GM12875 (cell line): Measurements from ENCODE around the gene ZBTB25.

ENCODE experiments used
- H3K4me3 ChIP-seq: one replicate; pipeline ENCODE4 v1.5.1; 2011; ENCODE audit warnings: low read depth, low read length, control low read depth
- TF ChIP-seq, protein P1 (sequence below): IDR thresholded peaks from 2 replicates; pipeline ENCODE4 v1.5.1; 2011; ENCODE audit warnings: low read depth, mild to moderate bottlenecking, control low read depth, inconsistent platforms, low read length, moderate library complexity, borderline replicate concordance; ENCODE audit not compliant: insufficient read depth

ZBTB25 gene

DNA sequence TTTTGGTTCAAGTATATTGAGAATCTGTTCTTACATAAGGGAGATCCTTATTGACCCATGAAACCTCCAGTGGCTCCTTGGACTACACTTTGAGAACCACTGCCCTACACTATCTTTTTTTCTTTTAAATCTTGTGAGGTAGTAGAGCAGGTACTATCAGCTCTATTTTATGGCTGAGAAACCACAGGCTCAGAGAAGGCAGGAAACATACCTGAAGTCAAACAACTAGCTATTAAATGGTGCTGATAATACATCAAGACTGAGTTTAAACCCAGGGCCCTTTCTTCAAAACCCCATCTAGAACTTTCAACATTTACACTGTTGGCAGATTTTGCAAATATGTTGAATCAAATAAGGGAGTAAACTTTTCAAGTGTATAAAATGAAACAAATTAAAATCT, 6.9 kb downstream of the ZBTB25 start:
- TF ChIP-seq, protein P1, sequence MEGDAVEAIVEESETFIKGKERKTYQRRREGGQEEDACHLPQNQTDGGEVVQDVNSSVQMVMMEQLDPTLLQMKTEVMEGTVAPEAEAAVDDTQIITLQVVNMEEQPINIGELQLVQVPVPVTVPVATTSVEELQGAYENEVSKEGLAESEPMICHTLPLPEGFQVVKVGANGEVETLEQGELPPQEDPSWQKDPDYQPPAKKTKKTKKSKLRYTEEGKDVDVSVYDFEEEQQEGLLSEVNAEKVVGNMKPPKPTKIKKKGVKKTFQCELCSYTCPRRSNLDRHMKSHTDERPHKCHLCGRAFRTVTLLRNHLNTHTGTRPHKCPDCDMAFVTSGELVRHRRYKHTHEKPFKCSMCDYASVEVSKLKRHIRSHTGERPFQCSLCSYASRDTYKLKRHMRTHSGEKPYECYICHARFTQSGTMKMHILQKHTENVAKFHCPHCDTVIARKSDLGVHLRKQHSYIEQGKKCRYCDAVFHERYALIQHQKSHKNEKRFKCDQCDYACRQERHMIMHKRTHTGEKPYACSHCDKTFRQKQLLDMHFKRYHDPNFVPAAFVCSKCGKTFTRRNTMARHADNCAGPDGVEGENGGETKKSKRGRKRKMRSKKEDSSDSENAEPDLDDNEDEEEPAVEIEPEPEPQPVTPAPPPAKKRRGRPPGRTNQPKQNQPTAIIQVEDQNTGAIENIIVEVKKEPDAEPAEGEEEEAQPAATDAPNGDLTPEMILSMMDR: no peak

DNA sequence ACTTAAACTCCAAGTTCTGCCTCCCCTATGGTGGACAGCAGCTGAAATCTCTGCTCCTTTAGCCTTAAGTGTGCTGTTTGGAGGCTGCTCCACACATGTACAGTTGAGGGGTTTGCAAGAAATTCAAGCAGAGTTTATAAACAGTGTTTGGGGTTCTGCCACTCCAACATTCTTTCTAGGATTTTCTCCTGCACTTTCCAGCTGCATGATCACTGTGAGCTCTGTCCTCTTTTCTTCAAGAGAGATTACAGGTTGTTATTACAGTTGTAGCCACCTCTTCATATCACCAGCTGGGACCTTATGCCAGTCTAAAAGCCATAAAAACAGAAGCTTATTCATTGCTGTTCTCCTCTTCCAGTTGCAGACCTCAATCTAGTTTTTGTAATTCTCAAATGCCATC, 8.4 kb downstream of the ZBTB25 start:
- H3K4me3 ChIP-seq: no peak overlapping the region
- TF ChIP-seq, protein P1: no peak

More for the DNA sequence above, 6.9 kb downstream of the ZBTB25 start:
- H3K4me3 ChIP-seq: no peak overlapping the region

DNA sequence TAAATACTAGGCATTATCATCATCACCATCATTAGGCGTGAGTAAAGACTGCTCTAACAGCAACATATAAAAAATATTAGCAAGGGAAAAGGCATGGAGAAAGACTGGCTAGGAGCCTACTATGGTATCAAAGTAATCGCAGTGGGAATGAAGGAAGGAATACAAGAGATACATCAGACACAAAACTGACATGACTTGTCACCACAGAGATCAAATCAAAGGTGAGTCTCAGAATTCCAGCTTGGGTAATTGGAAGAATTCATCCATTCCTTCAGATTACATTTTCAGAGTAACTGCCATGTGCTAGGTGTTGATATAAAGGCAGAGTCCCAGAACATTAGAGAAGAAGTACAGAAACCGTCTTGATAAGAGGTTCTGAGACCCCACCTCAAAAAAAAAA, 10.2 kb downstream of the ZBTB25 start:
- TF ChIP-seq, protein P1: no peak
- no peak overlapping the region for H3K4me3 ChIP-seq

DNA sequence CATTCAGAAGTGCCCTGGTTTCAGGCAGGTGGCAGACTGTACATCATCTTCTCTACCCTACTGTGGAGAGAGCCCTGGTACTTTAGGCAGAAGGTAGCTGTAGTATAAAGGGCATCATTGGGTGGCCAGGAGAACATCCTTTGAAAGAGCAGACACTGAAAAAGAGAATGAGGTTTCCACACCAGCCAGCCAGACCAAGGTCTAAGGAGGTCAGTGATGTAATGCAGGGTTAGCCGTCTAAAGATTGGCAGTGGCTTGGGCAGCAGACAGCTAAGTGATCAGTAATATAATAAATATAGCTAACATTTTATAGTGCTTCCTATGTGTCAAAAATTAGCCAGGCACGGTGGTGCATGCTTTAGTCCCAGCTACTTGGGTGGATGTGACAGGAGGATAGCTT, 12.0 kb downstream of the ZBTB25 start:
- TF ChIP-seq, protein P1: no peak

DNA sequence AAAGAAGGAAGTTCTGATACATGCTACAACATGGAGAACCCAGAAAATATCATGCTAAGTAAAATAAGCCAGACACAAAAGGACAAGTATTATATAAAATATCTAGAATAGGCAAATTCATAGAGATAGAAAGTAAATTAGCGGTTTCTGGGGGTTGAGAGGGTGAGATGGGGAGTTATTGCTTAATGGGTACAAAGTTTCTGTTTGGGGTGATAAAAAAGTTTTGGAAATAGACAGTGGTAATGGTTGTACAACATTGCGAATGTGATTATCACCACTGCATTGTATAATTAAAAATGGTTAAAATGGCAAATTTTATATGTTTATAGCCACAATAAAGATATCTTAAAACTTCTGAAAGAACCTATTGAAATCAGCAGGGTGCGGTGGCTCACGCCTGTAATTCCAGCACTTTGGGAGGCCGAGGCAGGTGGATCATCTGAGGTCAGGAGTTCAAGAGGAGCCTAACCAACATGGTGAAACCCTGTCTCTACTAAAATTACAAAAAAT, 15.0 kb downstream of the ZBTB25 start:
- no peak overlapping the region for H3K4me3 ChIP-seq
- TF ChIP-seq, protein P1: no peak

More for the DNA sequence above, 12.0 kb downstream of the ZBTB25 start:
- no peak overlapping the region for H3K4me3 ChIP-seq

DNA sequence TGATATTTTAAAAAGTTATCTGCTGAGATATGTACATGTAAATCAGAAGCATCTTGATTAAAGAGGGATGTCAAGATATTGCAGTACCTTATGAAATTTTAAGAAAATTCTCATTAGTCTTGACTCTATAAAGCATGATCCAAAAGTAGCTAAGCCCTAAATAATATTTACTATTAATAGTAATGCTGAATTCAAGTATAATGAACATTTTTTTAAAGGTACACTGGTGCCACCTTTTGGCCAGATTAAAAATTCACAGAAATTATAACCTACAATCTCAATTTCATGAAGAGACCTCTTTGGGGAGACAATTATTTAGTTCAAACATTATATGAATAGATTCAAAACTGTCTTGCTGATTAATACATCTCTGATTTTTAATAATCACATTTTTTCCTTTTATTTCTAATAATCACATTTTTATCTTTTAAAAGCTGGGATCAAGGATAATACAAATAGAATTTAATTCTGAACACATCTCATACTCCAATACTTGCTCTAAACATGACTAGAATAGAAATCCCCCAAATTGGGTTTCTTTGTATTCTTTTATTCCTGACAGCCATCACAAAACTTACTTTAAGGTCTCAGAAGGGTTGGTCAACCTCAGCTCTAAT, 24.9 kb downstream of the ZBTB25 start:
- TF ChIP-seq, protein P1: no peak
- H3K4me3 ChIP-seq: no peak overlapping the region

DNA sequence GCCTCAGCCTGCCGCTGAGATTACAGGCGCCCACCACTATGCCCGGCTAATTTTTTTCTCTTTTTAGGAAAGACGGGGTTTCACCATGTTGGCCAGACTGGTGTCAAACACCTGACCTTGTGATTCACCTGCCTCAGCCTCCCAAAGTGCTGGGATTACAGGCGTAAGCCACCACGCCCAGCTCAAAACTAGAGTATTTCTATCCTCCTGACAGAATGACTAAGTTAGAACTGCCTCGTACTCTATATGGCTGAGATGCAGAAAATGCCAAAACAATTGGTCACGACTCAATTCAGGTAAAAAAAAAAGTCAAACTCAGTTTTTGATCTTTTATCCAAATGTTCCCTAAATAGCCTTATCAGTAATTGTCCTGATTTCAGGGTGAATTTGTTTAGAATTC, 27.2 kb downstream of the ZBTB25 start:
- no peak overlapping the region for H3K4me3 ChIP-seq
- TF ChIP-seq, protein P1: no peak
